Activated CD4-positive, alpha-beta memory T cell treated with anti-CD3 and anti-CD28 coated beads for 36 hours (primary cell): ENCODE data around the gene TADA2A. TPM values are rescaled to one million over a fixed set of nuclear protein-coding genes. Genes with fewer than 3 reads are reported as not detected.
A peak's percentile ranks its signal among the peaks of the same experiment; 100 is the strongest.

Experiments used
- CTCF ChIA-PET: fragments of 350-600 bp; sonication (Branson Sonifier 250); formaldehyde crosslinking; loops from one replicate; lab custom pipeline; 2021; ENCODE audit warnings: antibody characterized with exemption, inconsistent platforms; lab: Charles Lee
- POLR2A ChIA-PET: fragments of 350-600 bp; sonication (Branson Sonifier 250); formaldehyde crosslinking; loops from one replicate; lab custom pipeline; 2021; ENCODE audit warnings: antibody characterized with exemption; lab: Charles Lee
- DNase-seq: peaks from one replicate; pipeline ENCODE4 v3.0.0-alpha.2; 2020
- H3K27ac Mint-ChIP-seq: one replicate; pipeline ENCODE4 v1.8.0; 2021; ENCODE audit warnings: mixed read lengths
- H3K27me3 Mint-ChIP-seq: one replicate; pipeline ENCODE4 v1.8.0; 2021; ENCODE audit warnings: mixed read lengths
- H3K36me3 Mint-ChIP-seq: one replicate; pipeline ENCODE4 v1.8.0; 2021; ENCODE audit warnings: mixed read lengths
- H3K4me1 Mint-ChIP-seq: one replicate; pipeline ENCODE4 v1.8.0; 2021; ENCODE audit warnings: low read depth, mixed read lengths
- H3K4me3 Mint-ChIP-seq: one replicate; pipeline ENCODE4 v1.8.0; 2021; ENCODE audit warnings: mild to moderate bottlenecking, mixed read lengths
- H3K9me3 Mint-ChIP-seq: one replicate; pipeline ENCODE4 v1.8.0; 2021; ENCODE audit warnings: mixed read lengths
- intact Hi-C: fragments of 100-400 bp; cut with micrococcal nuclease; formaldehyde crosslinking; loops from one replicate; pipeline ENCODE4 v1.15.1; 2023
- total RNA-seq, 2 experiments: library from RNA; stranded (reverse); gene quantifications; one replicate each; pipeline ENCODE4 v1.2.3, GENCODE V29; 2021

Gene TADA2A, protein sequence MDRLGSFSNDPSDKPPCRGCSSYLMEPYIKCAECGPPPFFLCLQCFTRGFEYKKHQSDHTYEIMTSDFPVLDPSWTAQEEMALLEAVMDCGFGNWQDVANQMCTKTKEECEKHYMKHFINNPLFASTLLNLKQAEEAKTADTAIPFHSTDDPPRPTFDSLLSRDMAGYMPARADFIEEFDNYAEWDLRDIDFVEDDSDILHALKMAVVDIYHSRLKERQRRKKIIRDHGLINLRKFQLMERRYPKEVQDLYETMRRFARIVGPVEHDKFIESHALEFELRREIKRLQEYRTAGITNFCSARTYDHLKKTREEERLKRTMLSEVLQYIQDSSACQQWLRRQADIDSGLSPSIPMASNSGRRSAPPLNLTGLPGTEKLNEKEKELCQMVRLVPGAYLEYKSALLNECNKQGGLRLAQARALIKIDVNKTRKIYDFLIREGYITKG
- 10 to 100 TPM; 35.8 to 36.5 TPM for total RNA-seq

DNA sequence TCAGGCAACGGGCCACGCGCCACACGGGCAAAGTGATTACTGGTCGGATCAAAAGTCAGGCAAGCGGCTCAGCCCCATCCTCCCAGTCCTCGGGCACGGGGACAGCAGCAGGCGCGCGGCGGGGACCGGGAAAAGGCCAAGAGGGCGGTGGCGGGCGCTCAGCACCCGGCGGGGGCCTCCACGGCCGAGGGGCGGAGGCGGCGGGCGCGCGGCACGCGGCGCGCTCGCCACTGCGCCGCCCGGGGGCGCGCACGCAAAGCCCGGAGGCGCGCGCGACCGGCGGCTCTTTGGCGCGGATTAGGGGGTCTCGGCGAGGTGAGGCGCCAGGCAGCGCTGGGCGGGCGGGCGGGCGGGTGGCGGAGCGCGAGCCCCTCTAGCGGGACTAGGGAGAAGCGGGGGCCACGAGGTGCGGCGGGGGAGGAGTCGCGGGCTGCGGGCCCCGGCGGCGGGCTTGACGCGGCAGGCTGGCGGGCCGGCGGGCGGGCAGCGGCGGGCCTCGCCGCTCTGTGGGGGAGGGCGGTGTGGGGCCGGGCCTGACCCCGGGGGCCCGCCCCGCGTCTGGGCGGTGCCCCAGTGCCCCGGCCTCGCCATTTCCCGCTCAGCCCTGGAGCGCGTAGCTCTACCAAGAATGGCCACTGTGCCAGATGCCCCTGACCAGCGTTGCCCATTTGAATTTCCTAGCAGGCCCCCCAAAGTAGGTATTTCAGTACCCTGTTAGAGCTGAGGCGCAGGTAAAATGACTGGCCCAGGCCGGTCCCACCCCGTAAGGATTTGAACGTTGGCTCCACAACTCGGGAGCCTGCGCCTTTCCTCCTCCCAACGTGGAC, at the start of gene TADA2A, which contains the start of gene ACACA:
TADA2A (plus strand) TSS at position 252 of the 827 bp plus-strand sequence. CDS start 4,480 bp downstream, outside the sequence.
ACACA (minus strand) TSS at position 202 of the 827 bp plus-strand sequence. CDS start 537 bp downstream, outside the sequence.
- POLR2A ChIA-PET = interaction anchor here (0.6 to 3.2 kb wide), 7 partner anchors 14 to 202 kb away, joined by 3 to 15 read pairs (median 3); partner anchors contain the start of gene SYNRG
- Mint-ChIP-seq H3K36me3 (peaks cover 27% of the 10 kb centered on the region), H3K9me3 (no peaks in the 10 kb centered on the region), H3K27me3 (no peaks in the 10 kb centered on the region), H3K4me1 (peaks cover 55% of the 10 kb centered on the region), H3K4me3 (peak within 1 kb of the TSS; percentile 99), H3K27ac (peak within 1 kb of the TSS; percentile 97)
- CTCF ChIA-PET = interaction anchor here (1.1 to 4.1 kb wide), 4 partner anchors 9 to 33 kb away, joined by 3 to 35 read pairs (median 5); partner anchors contain the start of gene C17orf78
- intact Hi-C loops = loop anchor here (1.0 to 2.0 kb wide), 3 partner anchors 24 to 84 kb away; no protein-coding TSS in a partner anchor
- peak; percentile 86 for DNase-seq

DNA sequence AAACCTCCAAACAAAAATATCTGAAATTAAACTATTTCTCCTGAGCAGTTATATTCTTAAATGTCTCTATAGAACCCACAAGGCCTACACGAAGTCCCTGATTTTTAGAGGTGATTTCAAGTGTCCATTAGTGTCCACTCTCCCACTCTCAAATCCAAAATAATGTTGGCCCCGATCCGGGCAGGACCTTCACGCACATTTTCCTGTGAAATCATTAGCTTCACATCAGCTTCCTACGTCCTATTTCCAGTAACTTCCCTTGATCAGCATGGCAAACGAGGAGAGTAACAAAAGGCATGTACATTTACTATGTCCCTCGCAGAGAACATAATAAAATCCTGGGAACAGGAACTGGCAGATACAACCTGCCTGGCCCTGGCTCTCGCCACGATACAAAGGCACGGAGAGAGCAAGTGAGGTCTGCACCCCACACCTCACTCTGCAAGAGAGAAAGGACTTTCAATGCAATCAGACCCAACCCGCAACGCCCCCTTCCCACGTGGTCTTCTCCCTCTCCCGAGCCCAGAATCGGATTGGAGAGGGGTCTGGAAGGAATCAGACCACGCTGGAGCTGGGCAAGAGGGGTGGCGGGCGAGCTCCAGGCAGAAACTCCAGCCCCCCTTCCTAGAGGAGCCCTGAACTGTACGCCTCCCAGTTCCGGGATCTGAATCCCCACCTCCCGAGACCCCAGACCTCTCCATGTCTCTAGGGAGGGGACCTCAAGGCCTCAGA, 48.4 kb upstream of the TADA2A start:
- Mint-ChIP-seq H3K4me1 (peaks cover 23% of the 10 kb centered on the region), H3K27me3 (no peaks in the 10 kb centered on the region), H3K36me3 (peaks cover 3% of the 10 kb centered on the region), H3K27ac (peak overlapping the region; percentile 82), H3K4me3 (peak overlapping the region; percentile 95), H3K9me3 (no peaks in the 10 kb centered on the region)
- CTCF ChIA-PET = interaction anchor here (0.7 to 2.7 kb wide), 4 partner anchors 9 to 72 kb away, joined by 3 to 39 read pairs (median 4); no protein-coding TSS in a partner anchor
- POLR2A ChIA-PET = interaction anchor here (1.0 to 1.9 kb wide), 7 partner anchors 11 to 131 kb away, joined by 3 to 10 read pairs (median 4); partner anchors contain the start of gene DUSP14
- intact Hi-C loops = loop anchor here (5.0 kb wide), 1 partner anchor 636 kb away; no protein-coding TSS in a partner anchor
- DNase-seq = peak; percentile 65

DNA sequence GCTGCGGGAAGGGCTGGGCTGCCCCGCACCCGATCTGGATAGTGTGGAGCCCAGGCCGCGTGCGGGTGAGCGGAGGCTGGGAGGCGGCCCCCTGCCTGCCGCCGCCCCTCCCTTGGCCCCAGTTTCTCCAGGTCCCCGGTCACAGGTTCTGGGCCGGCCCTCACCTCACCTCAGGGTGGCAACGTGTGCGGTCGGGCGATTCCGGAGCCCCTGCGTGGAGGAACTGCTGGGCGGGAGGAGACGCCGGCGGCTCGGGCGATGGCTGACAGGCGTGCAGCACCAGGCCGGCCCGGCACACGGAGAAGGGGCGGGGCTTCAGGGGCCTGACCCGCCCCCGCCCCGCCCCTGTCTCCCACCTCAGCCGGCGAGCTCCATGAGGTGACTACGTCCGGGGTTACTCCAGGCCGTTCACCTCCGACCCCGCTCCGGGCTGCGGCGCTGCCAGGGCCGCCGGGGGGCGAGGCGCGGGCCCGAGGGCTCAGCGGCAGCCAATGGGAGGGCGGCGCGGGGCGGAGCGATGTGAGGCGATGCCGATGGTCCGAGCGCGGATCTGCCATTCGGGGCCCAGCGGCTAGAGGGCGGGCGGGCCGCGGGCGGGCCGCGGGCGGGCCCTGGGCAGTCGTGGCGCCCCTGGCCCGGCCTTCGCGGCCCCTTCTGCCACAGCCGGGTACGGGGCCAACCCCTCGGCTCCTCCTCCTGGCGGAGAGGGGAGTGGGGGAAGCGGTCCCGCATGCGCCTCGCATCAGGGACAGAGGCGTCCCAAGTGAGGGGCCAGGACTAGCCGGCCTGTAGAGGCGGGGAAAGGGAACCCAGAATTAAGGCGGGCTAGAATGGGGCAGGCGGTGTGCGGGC, 47.6 kb upstream of the TADA2A start:
- Mint-ChIP-seq H3K4me1 (peaks cover 23% of the 10 kb centered on the region), H3K36me3 (no peaks in the 10 kb centered on the region), H3K9me3 (no peaks in the 10 kb centered on the region), H3K27ac (peak overlapping the region; percentile 82), H3K27me3 (no peaks in the 10 kb centered on the region), H3K4me3 (peak overlapping the region; percentile 95)
- POLR2A ChIA-PET = interaction anchor here (1.0 to 1.9 kb wide), 7 partner anchors 11 to 130 kb away, joined by 3 to 10 read pairs (median 4); partner anchors contain the start of gene DUSP14
- DNase-seq = peak; percentile 96
- CTCF ChIA-PET = interaction anchor here (0.7 to 2.7 kb wide), 4 partner anchors 8 to 71 kb away, joined by 3 to 39 read pairs (median 4); no protein-coding TSS in a partner anchor
- intact Hi-C loops = loop anchor here (1.0 to 5.0 kb wide), 3 partner anchors 47 to 637 kb away; partner anchors contain the start of genes ACACA, DUSP14 and TADA2A

DNA sequence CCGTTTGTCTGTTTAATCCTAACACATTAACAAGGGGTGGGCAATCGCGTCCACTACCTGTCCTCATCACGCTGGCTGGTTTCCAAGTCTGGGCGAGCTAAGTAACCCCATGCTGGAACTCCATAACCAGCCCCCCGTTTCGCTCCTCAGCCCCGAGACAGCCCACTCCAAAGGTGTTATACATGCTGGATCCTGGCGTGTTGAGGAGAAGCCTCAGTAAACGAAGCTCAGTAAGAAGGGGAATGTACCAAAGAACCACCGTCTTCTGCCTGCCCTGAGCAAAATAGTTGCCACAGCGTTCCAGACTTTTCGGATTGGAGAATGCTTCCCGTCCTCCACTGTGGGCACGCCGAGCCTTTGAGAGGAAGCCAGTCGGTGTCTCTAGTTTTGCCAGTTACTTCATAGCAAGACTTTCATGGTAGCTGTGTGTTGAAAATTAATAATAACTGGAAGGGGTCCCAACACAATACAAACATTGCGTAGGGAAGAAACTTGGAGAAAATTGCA, 47.0 kb upstream of the TADA2A start:
- Mint-ChIP-seq H3K4me3 (peak overlapping the region; percentile 95), H3K27me3 (no peaks in the 10 kb centered on the region), H3K36me3 (no peaks in the 10 kb centered on the region), H3K4me1 (peaks cover 23% of the 10 kb centered on the region), H3K27ac (peak overlapping the region; percentile 57), H3K9me3 (no peaks in the 10 kb centered on the region)
- ChIA-PET CTCF (interaction anchor here (1.4 to 2.7 kb wide), 2 partner anchors 13 to 70 kb away, joined by 3 to 39 read pairs; no protein-coding TSS in a partner anchor), POLR2A (interaction anchor here (1.0 to 1.9 kb wide), 5 partner anchors 10 to 130 kb away, joined by 3 to 10 read pairs (median 4); partner anchors contain the start of gene DUSP14)
- intact Hi-C loops = loop anchor here (1.0 to 5.0 kb wide), 3 partner anchors 47 to 637 kb away; partner anchors contain the start of genes ACACA, DUSP14 and TADA2A
- no peak for DNase-seq

DNA sequence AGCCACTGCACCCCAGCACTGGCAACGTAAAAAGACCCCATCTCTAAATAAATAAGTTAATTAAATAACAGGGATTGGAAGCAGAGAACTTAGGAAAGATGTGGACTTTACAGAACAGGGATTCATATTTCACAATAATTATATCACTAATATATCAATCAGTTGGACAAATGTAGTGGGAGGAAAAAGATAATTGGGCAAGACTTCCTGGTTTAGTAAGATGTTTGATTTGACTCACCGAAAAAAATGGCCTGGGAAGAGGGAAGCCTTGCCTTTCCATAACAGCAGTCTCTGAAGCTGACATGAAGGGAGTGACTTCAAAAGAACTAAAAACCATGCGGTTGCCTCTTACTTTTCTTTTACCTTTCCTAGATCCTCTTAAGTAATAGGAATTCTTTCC, 46.1 kb upstream of the TADA2A start:
- CTCF ChIA-PET = interaction anchor here (5.4 kb wide), 1 partner anchor 14 kb away, joined by 40 read pairs; the partner anchor contains the start of gene C17orf78

DNA sequence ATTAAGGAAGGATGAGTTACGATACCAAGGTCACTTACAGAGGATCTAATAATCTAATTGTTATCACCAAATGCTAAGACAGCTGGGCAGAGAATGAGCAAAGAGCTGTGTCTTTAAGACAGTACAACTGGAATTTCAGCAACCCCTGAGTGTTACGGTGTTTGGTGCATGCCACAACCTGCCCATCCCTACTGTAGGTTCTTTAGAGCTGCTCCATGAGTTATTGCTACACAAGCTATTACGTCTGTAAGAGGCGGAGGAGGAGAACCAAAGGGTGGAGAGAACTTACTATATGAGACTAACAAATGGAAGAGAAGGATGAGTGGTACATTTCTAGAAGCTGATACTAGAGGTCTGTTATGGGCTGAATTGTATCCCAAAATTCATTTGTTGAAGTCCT, 45.1 kb upstream of the TADA2A start:
- no peak for DNase-seq
- Mint-ChIP-seq H3K36me3 (no peaks in the 10 kb centered on the region), H3K27ac (no peak overlapping the region), H3K4me1 (peaks cover 23% of the 10 kb centered on the region), H3K9me3 (no peaks in the 10 kb centered on the region), H3K4me3 (no peak overlapping the region), H3K27me3 (no peaks in the 10 kb centered on the region)
- POLR2A ChIA-PET = interaction anchor here (0.7 to 0.9 kb wide), 2 partner anchors 46 to 149 kb away, joined by 3 to 4 read pairs; partner anchors contain the start of genes ACACA and TADA2A
- CTCF ChIA-PET = interaction anchor here (5.4 kb wide), 1 partner anchor 13 kb away, joined by 40 read pairs; the partner anchor contains the start of gene C17orf78
- intact Hi-C loops = no loop called here

More for the DNA sequence above, 46.1 kb upstream of the TADA2A start:
- H3K36me3 Mint-ChIP-seq = no peaks in the 10 kb centered on the region
- no peak for DNase-seq
- H3K4me1 Mint-ChIP-seq = peaks cover 23% of the 10 kb centered on the region
- H3K27me3 Mint-ChIP-seq = no peaks in the 10 kb centered on the region
- H3K4me3 Mint-ChIP-seq = no peak overlapping the region
- H3K9me3 Mint-ChIP-seq = no peaks in the 10 kb centered on the region
- intact Hi-C loops = no loop called here
- H3K27ac Mint-ChIP-seq = no peak overlapping the region
- POLR2A ChIA-PET = interaction anchor here (0.7 to 1.0 kb wide), 2 partner anchors 51 to 148 kb away, joined by 3 to 4 read pairs; no protein-coding TSS in a partner anchor

DNA sequence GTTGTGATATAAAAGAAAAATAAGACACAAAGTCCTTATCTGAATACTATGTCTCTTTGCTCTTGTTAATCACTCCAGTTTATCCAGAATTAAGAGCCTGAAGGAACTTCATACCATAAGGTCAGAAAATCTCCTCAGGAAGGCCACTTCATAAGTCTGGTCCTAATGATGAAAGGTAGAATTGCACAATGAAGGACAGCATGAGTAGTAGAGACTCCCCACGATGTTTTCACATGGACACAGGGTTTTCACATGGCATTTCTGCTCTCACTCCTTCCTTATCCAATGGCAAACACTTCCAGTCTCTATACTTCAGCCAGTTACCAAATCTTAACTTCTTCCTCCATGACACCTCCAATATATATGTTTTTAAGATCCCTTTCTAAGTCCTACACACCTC, 41.1 kb upstream of the TADA2A start:
- H3K27me3 Mint-ChIP-seq = no peaks in the 10 kb centered on the region

DNA sequence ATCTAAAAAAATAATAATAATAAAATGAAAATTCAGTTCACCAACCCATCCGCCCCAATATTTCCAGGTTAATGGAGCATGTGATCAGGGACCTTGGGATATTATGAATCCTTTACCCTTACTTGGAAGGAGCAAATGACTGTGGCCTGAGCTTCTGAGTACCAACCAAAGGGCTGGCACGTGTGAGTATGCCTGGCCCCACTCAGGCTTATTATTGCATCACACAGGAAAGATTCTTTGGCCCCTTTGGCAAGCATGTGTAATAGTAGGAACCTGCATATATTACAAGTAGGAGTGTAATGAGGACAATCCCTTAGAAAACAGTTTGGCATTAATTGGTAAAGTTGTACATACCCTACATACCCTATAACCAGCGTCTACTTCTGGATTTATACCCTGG, 38.1 kb upstream of the TADA2A start:
- intact Hi-C loops = no loop called here
- Mint-ChIP-seq H3K27ac (no peak overlapping the region), H3K9me3 (no peaks in the 10 kb centered on the region), H3K4me1 (peaks cover 5% of the 10 kb centered on the region), H3K27me3 (no peaks in the 10 kb centered on the region), H3K36me3 (no peaks in the 10 kb centered on the region), H3K4me3 (no peak overlapping the region)
- DNase-seq = no peak
- POLR2A ChIA-PET = no interaction called here
- CTCF ChIA-PET = interaction anchor here (1.9 kb wide), 1 partner anchor 29 kb away, joined by 5 read pairs; no protein-coding TSS in a partner anchor

More for the DNA sequence above, 41.1 kb upstream of the TADA2A start:
- Mint-ChIP-seq H3K4me1 (no peaks in the 10 kb centered on the region), H3K9me3 (no peaks in the 10 kb centered on the region), H3K27ac (no peak overlapping the region), H3K4me3 (no peak overlapping the region), H3K36me3 (no peaks in the 10 kb centered on the region)
- ChIA-PET CTCF (interaction anchor here (5.4 kb wide), 1 partner anchor 9 kb away, joined by 40 read pairs; the partner anchor contains the start of gene C17orf78), POLR2A (no interaction called here)
- DNase-seq = no peak
- intact Hi-C loops = no loop called here

DNA sequence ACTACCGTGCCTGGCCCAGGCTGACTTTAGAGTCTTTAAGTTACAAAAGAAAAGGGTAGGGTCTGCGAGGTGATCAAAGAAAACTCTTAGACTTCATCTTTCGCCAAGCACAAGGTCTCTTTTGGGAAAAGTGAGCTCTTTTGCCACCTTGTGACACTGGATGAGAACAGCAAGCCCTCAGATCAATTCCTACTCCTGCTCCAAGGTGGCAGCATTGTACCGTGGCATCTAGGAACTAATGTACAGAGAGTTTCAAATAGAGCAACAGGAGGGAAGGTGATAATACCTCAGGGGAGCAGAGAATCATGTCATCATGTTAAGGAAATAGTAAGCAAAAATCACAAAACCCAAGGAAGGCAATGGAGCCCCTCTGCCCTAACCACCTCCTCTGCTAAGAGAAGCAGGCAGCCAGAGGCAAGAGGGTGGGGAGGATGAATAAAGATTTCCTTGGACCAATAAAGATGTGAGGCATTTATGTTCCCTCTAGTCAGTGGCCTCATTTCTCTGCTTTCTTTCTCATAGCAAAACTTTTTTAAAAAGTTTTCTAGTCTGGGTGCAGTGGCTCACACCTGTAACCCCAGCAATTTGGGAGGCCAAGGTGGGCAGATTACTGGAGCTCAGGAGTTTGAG, 33.0 kb upstream of the TADA2A start:
- Mint-ChIP-seq H3K36me3 (no peaks in the 10 kb centered on the region), H3K9me3 (no peaks in the 10 kb centered on the region), H3K27ac (no peak overlapping the region), H3K4me3 (no peak overlapping the region), H3K4me1 (peaks cover 6% of the 10 kb centered on the region), H3K27me3 (no peaks in the 10 kb centered on the region)
- CTCF ChIA-PET = interaction anchor here (0.6 to 3.9 kb wide), 63 partner anchors 10 to 1389 kb away, joined by 3 to 47 read pairs (median 4); partner anchors contain the start of genes ACACA, MRM1 and TADA2A
- peak; percentile 83 for DNase-seq
- POLR2A ChIA-PET = interaction anchor here (0.5 to 1.0 kb wide), 2 partner anchors 13 to 15 kb away, joined by 3 to 4 read pairs; no protein-coding TSS in a partner anchor
- intact Hi-C loops = loop anchor here (1.0 to 10.0 kb wide), 2 partner anchors 24 to 749 kb away; no protein-coding TSS in a partner anchor
